ENCODE data around the gene EEFSEC. TPM values are rescaled to one million over a fixed set of nuclear protein-coding genes. Genes with fewer than 3 reads are reported as not detected.

Gene EEFSEC
- total and polyA plus RNA-seq, 2 of the 4 experiments (the other 2 are of a cell fraction): 4.5 to 9.3 TPM

DNA sequence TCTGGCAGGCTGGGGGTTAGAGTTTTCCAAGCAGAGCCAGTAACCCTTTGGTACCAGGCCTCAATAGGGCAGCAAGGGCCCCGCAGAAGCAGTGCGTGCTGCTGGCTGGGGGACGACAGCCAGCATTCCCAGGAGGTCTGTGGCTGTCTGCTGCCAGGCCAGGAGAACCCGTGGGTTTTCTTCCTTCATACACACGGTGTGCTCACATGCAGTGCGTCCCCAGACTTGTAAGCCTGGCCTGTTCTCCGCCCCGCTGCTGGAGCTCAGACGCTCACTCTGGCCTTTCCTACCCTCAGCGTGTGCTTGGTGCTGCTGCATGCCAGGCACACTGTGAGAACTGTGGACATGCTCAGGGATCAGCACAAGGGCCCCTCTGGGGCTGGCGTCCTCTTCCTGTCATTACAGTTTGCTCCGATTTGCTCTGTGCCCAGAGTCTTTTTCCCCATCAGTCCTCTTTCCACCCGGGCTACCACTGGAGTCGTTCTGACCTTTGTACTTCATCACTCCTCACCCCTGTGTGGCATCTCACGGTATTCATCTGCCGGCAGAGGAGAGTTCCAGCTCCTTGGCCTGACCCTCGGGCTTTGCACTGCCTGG is 163.9 kb downstream of the EEFSEC start:
- Histone ChIP-seq H3K56ac (ENCODE audit: extremely low read depth, insufficient read depth, low read length) (no peak overlapping the region), H3K4me1 (ENCODE audit: control insufficient read depth, insufficient read depth, low read length) (no peaks in the 10 kb centered on the region), H2AK5ac (ENCODE audit: low read depth, low read length) (no peak overlapping the region), H3K4me3 (ENCODE audit: insufficient read depth, low read depth, low read length) (no peak overlapping the region), H3K4me2 (ENCODE audit: low read depth, low read length) (no peak overlapping the region), H4K20me1 (ENCODE audit: insufficient read depth, low read length) (no peaks in the 10 kb centered on the region; the same call in 1 of the 2 replicates), H2BK15ac (ENCODE audit: low read depth, low read length) (no peak overlapping the region), H3K4ac (ENCODE audit: low read depth, low read length) (no peak overlapping the region), H3K27ac (ENCODE audit: insufficient read depth, low read length) (no peak overlapping the region), H3K9me3 (ENCODE audit: control insufficient read depth, insufficient read depth, low read length) (no peaks in the 10 kb centered on the region), H4K5ac (ENCODE audit: low read depth, low read length) (no peak overlapping the region), H4K8ac (ENCODE audit: low read depth in 2 of 2, low read length in 2 of 2) (no peak overlapping the region), H3K18ac (ENCODE audit: low read depth, low read length) (no peak overlapping the region), H2AK9ac (replicated peaks; ENCODE audit: low read depth, low read length, poor library complexity) (no peak overlapping the region), H2AFZ (replicated peaks; ENCODE audit: low read length, poor library complexity) (no peak overlapping the region), H2BK120ac (ENCODE audit: low read depth, low read length) (no peak overlapping the region), H3K9me1 (ENCODE audit: insufficient read depth, low read length) (peaks cover 8% of the 10 kb centered on the region; the same call in 1 of the 2 replicates), H3K14ac (replicated peaks; ENCODE audit: low read depth, low read length) (no peak overlapping the region), H3K27me3 (ENCODE audit: control insufficient read depth, insufficient read depth, low read length) (no peaks in the 10 kb centered on the region), H4K91ac (ENCODE audit: insufficient read depth, low read depth, low read length) (no peak overlapping the region), H2BK5ac (ENCODE audit: low read depth, low read length, poor library complexity, severe bottlenecking) (no peak overlapping the region), H2BK20ac (ENCODE audit: low read depth, low read length) (no peak overlapping the region), H3K79me1 (ENCODE audit: low read depth in 1 of 2, low read length in 2 of 2) (no peaks in the 10 kb centered on the region), H3K23ac (ENCODE audit: low read depth, low read length) (no peak overlapping the region), H3K36me3 (ENCODE audit: control insufficient read depth, insufficient read depth, low read length) (no peaks in the 10 kb centered on the region), H3K9ac (ENCODE audit: low read depth, low read length) (no peak overlapping the region)
- no peak for TF ChIP-seq NFE2L2 (IDR thresholded peaks at IDR 0.05; ENCODE audit: low read depth, low read length)
- no peak for TF ChIP-seq CHD1 (IDR thresholded peaks at IDR 0.05; ENCODE audit: low read depth, low read length)
- no peak for TF ChIP-seq BHLHE40 (IDR thresholded peaks at IDR 0.05; ENCODE audit: low read depth, low read length)
- no peak for TF ChIP-seq RFX5 (IDR thresholded peaks at IDR 0.05; ENCODE audit: low read depth, low read length)
- TF ChIP-seq, protein P1, sequence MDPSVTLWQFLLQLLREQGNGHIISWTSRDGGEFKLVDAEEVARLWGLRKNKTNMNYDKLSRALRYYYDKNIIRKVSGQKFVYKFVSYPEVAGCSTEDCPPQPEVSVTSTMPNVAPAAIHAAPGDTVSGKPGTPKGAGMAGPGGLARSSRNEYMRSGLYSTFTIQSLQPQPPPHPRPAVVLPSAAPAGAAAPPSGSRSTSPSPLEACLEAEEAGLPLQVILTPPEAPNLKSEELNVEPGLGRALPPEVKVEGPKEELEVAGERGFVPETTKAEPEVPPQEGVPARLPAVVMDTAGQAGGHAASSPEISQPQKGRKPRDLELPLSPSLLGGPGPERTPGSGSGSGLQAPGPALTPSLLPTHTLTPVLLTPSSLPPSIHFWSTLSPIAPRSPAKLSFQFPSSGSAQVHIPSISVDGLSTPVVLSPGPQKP (IDR thresholded peaks at IDR 0.05; ENCODE audit: borderline replicate concordance, low read depth, low read length): no peak
- TF ChIP-seq MAFK (IDR thresholded peaks at IDR 0.05; ENCODE audit: low read depth, low read length): no peak
- TF ChIP-seq, protein P2, sequence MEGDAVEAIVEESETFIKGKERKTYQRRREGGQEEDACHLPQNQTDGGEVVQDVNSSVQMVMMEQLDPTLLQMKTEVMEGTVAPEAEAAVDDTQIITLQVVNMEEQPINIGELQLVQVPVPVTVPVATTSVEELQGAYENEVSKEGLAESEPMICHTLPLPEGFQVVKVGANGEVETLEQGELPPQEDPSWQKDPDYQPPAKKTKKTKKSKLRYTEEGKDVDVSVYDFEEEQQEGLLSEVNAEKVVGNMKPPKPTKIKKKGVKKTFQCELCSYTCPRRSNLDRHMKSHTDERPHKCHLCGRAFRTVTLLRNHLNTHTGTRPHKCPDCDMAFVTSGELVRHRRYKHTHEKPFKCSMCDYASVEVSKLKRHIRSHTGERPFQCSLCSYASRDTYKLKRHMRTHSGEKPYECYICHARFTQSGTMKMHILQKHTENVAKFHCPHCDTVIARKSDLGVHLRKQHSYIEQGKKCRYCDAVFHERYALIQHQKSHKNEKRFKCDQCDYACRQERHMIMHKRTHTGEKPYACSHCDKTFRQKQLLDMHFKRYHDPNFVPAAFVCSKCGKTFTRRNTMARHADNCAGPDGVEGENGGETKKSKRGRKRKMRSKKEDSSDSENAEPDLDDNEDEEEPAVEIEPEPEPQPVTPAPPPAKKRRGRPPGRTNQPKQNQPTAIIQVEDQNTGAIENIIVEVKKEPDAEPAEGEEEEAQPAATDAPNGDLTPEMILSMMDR (conservative IDR thresholded peaks at IDR 0.05; ENCODE audit: low read depth, low read length): no peak
- TF ChIP-seq MXI1 (IDR thresholded peaks at IDR 0.05; ENCODE audit: borderline replicate concordance, low read depth, low read length): no peak
- TF ChIP-seq MAZ (IDR thresholded peaks at IDR 0.05; ENCODE audit: borderline replicate concordance, low read depth, low read length): no peak
- TF ChIP-seq RAD21 (IDR thresholded peaks at IDR 0.05; ENCODE audit: low read length): no peak
- TF ChIP-seq USF2 (IDR thresholded peaks at IDR 0.05; ENCODE audit: low read depth, low read length): no peak
- no peak for TF ChIP-seq CEBPB (IDR thresholded peaks at IDR 0.05; ENCODE audit: low read depth, low read length)
- TF ChIP-seq POLR2A (IDR thresholded peaks at IDR 0.05; ENCODE audit: low read depth, low read length): no peak
- TF ChIP-seq RCOR1 (IDR thresholded peaks at IDR 0.05; ENCODE audit: insufficient replicate concordance, low read length): no peak
- WGBS, 2 experiments (ENCODE audit: extremely low coverage in 2 of 2, insufficient read length in 1 of 2): 60% methylated on average over 10 of the region's 17 CpGs; no CpG with 5 or more reads in 1 of the 2 experiments
- DNase-seq: no peak
- in situ Hi-C loops (cut with MboI; ENCODE audit: low sequenced_read_pairs) (no loop called here), intact Hi-C loops (cut with micrococcal nuclease) (no loop called here), dilution Hi-C loops (cut with HindIII; ENCODE audit: low sequenced_read_pairs, unreplicated experiment) (no loop called here)
- ChIA-PET POLR2A (ENCODE audit: unreplicated experiment) (no interaction called here), CTCF (no interaction called here)
- no peak for ATAC-seq (ENCODE audit: low read depth)
- BruUV-seq (replicated peaks): no TSS peak
